Spleen (tissue), 7 donors: Measurements from ENCODE around the gene KCNK6.

Experiments
- CTCF ChIP-seq, 11 experiments: fragments of 200-600 bp in 7 of 11; fragments of 450-650 bp in 4 of 11; sonication (generic) in 4 of 11; IDR thresholded peaks in 8 of 11; conservative IDR thresholded peaks in 3 of 11; 1 replicate in 7 of 11; 2 replicates in 4 of 11; pipeline versions ENCODE4 v1.4.0 to v1.8.0; 2016 to 2021; ENCODE audit warnings: antibody characterized with exemption in 11 of 11, inconsistent platforms in 4 of 11, mild to moderate bottlenecking in 1 of 11
- POLR2AphosphoS5 ChIP-seq, 3 donors: sonication (generic); formaldehyde crosslinking; IDR thresholded peaks; one replicate each; pipeline ENCODE4 v1.5.1; 2017; ENCODE audit warnings: antibody characterized with exemption in 3 of 3
- donor health status: DM: no; HTN: no; CAD: no; lungs with moderate emphysema.
- donor health status: DM: no; HTN: no; CAD: no.
- donor health status: DM: no; HTN: no; CAD: no.

- no peak for TF ChIP-seq CTCF (IDR thresholded peaks at IDR 0.05 in 8 of 11, conservative IDR thresholded peaks at IDR 0.05 in 3 of 11)
- no peak for TF ChIP-seq POLR2AphosphoS5 (IDR thresholded peaks at IDR 0.05)
These were observed 1.3 kb downstream of the KCNK6 start for GRCh38 chr19:38320969-38321339.
